DOHH2 (cell line): ENCODE measurements around the gene AOC1.

Experiments
- CTCF ChIP-seq: fragments of 200-600 bp; sonication (generic); IDR thresholded peaks from one replicate; pipeline ENCODE4 v1.5.1; 2014; ENCODE audit warnings: antibody characterized with exemption, mild to moderate bottlenecking, low read depth, low read length; ENCODE audit not compliant: poor library complexity, severe bottlenecking
- EZH2phosphoT487 ChIP-seq: fragments of 200-600 bp; sonication (generic); IDR thresholded peaks from 2 replicates; pipeline ENCODE4 v1.6.1; 2017; ENCODE audit warnings: borderline replicate concordance, mild to moderate bottlenecking, antibody characterized with exemption, low read length, moderate library complexity, mixed read lengths

- no peak for TF ChIP-seq CTCF
- TF ChIP-seq EZH2phosphoT487 = no peak
These were observed 3.7 kb upstream of the AOC1 start for GRCh38 chr7:150848561-150849115.
